ENCODE results near the gene SIAE.
"Not testable (repeated sequence)": the region's sequence is repeated elsewhere in the genome, so short reads cannot be mapped to it uniquely, and the experiment has no call there.

The SIAE gene

DNA sequence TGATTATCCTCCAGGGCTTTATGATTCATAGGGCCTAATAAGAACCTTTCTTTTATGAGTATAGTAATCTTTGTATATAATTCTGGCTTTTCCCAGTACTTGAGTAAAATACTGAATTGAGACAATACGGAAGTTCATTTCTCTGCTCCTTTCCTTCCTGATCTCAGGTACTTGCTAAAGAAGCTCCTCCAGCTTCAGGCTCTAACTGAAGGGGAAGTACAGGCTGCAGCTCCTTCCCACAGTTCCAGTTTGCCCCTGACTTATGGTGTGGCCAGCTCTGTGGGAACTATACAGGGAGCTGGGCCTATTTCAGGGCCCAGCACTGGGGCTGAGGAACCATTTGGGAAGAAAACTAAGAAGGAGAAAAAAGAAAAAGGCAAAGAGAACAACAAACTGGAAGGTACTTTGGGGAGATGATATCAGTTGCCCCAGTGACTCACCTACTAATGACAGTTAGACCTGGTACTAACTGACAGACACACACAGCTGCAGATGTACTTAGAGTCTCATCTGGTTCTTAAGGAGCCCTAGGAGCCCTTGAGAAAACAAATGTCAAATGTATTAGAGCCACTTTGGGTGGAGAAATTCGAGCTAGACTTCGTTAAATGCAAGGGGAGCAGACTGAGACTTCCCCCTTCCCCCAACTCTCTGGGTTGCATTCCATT, 47.9 kb downstream of the SIAE start:
- no peak for DNase-seq (ENCODE audit: low read depth in 2 of 2)

GRCh38 chr11:124623861-124624525, 49.5 kb downstream of the SIAE start:
- no peak for DNase-seq (ENCODE audit: low read depth in 2 of 2)

DNA sequence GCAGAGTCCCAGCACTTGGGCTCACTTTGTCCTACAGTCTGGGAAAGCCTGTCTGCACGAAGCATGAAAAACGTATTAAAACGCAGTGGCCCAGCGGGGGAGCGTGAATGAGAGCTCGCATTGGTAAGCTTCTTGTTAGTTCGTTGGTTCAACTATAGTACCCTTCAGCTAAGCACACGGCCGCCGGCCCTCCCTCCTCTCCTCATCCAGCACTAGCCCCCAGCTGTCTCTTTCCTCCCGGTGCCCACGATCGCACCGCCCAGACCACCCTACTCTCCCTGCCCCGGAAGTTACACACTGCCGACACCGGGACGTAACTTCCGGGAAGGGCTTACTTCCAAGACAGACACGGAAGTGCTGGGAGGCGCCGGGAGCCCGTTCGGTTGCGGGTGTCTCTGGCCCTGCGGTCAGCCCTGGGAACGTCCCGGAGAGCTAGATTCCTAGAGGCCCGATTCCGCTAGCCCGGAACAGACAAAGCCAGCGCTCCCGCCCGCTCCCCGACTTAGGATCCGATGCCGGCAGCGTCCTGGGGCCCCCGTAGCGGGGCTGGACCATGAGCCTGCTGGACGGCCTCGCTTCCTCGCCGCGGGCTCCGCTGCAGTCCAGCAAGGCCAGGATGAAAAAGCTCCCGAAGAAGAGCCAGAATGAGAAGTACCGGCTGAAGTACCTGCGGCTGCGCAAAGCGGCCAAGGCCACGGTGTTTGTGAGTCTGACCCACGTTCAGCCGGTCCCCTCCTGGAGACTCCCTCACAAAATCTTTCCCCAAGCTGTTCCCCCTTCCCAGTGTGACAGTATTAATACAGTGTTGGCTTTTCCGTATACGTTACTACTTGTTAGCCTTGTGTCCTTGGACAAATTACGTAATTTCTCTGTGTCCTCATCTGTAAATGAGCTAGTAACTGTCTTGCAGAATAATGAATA, 50.7 kb downstream of the SIAE start, which contains the start of gene TBRG1:
TBRG1 (plus strand) TSS at position 334 of the 921 bp plus-strand sequence; CDS start at position 554, 220 bp downstream.
- DNase-seq (ENCODE audit: low read depth in 2 of 2): peak; percentile 77 to 78

DNA sequence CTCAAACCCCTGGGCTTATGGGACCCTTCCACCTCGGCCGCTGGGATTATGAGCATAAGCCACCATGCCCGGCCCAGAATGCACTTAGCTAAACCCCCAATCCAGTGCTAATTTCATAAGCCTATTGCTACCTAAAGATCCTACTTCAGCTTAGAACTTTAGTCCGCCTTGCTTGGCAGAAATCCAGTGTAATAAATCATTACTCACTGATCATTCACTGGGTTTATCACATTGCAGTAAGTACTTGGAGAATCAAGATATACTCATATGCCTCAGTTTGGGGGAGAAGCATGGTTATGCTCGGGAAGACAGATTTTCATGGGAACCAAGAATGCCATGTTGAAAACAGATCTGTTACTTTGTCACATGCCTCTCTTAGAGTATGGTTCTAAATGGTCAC, 54.7 kb downstream of the SIAE start:
- no peak for DNase-seq (ENCODE audit: low read depth in 2 of 2)

GRCh38 chr11:124612567-124613246, 60.8 kb downstream of the SIAE start:
- no peak for DNase-seq (ENCODE audit: low read depth in 2 of 2)

DNA sequence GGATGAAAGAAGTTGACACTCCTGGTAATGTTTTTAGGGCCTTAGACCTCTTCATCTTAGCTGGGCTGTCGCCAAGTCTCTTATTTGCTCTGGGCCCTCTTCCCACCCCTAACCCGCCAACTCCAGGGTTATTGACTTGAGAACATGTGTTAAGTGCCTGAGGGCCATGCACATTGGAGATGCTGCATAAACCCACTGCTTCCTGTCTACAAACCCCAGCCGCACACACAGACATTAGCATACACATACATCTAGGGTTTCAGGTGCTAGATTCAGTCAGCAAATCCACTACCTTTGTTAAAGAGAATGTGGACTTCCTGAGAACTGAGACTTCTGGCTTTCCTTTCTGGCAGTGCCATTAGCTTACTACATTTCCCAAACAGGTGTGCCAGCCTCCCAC, 61.5 kb downstream of the SIAE start:
- DNase-seq (ENCODE audit: low read depth in 2 of 2): no peak

DNA sequence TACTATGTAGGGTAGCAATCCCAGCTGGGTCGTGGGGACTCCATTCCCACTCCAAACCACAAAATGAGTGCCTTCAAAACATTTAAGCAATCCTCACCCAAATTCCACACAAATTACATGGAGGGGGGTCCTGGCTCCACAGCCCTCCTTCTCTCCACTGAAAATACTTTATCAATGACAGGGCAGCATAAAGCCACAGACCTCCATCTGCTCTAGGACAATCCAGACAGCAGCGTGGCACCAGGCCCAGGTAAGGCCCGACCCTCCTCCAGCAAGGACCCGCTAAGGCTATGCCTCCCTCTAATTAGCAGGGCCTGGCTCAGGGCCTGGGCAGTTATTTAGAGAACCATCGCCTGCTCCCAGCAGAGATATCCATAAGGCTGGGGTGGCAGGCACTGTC, 62.5 kb downstream of the SIAE start, which contains the start of gene PANX3:
PANX3 (plus strand) TSS at position 365 of the 400 bp plus-strand sequence. CDS start 129 bp downstream, outside the sequence.
- no peak for DNase-seq (ENCODE audit: low read depth in 2 of 2)

DNA sequence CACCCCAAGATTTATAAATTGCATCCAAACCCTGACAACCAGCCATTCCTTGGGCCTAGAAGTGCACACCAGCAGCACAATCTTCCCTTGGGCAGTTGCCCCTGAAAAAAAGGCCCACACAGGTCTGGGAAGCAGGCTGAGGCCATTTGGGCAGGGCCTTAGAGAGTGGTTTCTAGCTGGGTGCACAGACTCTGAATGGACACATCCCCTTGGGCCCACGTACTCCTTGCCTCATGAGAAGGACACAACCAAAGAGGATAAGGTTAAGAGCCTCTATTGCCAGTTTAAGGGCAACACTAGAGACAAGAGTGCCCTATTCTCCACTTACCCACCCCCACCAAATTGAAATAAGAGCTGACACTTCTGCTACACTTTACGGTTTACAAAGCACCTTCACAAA, 63.2 kb downstream of the SIAE start:
- no peak for DNase-seq (ENCODE audit: low read depth in 2 of 2)

GRCh38 chr11:124608147-124608546, 65.4 kb downstream of the SIAE start:
- DNase-seq (ENCODE audit: low read depth in 2 of 2): no peak

DNA sequence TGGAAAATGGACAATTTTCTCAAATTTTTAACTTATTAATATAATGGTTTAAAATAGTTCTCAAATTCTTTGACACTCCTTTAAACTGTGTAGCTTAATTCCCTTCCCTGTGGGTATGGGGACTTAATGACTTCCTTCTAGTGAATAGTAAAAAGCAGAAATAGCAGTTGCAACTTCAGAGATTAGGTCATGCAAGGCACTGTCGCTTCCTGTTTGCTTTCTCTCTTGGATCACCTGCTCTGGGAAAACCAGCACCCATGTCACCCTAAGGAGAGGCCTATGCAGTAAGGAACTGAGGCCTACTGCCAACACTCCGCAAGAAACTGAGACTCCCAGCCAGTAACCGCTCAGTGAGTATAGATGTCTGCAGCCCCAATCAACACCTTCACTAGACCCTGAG, 67.8 kb downstream of the SIAE start:
- no peak for DNase-seq (ENCODE audit: low read depth in 2 of 2)

DNA sequence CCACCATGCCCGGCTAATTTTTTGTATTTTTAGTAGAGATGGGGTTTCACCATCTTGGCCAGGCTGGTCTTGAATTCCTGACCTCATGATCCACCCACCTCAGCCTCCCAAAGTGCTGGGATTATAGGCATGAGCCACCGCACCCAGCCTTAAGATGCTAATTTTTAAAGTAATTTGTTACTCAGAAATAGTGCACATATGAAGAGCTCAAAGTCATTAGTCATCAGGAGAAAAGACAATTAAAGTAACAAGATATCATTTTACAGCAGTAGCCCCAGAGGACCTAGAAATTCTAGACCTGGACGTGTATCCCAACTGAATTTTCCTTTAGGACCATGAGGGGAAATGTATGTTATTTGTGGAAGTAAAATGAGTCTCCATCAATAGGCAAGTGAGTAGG, 70.8 kb downstream of the SIAE start:
- DNase-seq (ENCODE audit: low read depth in 2 of 2): not testable (repeated sequence)

DNA sequence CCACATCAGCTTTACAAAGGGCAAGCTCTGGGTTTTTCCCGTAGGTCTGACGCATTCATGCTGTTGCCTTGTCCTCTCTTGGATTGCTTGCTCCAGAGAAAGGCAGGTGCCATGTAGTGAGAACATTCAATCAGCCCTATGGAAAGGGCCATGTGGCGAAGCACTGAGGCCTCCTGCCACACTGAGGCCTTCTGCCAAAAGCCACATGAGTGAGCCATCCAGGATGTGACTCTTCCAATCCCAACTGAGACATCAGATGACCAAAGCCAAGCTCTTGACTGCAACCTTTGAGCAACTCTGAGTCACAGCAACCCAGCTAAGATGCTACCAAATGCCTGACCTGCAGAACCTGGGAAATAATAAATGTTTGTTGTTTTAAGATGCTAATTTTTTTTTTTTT, 71.3 kb downstream of the SIAE start:
- DNase-seq (ENCODE audit: low read depth in 2 of 2): no peak

DNA sequence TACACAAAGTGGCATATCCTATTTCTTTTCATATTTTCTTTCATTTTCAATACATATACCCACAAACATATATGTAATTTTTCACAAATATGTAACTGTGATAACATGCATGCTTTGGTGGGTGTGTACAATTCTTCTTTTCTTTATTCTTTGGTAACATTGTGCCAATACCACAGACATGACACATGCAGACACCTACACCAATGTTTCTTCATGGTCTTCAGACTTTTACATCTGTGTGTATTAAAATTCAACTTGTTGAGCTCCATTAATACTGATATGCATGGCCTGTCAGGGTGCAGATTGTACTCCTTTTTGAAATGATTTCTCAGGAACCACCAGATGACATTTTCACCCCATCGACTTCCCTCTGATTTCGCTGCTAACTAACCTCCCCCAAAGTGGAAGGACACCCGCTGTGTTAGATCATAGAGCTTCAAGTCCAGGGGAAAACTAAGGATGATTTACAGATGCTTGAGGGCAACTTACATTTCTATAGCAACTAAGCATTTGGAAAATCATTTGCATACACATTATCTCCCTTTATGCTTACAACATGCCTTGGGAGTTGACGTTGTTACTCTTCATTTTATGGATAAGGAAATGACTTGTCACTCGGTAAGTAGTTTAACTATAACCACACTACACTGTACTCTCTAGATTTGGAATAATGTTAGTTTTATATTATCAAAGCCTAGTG, 72.8 kb downstream of the SIAE start:
- DNase-seq (ENCODE audit: low read depth in 2 of 2): no peak

DNA sequence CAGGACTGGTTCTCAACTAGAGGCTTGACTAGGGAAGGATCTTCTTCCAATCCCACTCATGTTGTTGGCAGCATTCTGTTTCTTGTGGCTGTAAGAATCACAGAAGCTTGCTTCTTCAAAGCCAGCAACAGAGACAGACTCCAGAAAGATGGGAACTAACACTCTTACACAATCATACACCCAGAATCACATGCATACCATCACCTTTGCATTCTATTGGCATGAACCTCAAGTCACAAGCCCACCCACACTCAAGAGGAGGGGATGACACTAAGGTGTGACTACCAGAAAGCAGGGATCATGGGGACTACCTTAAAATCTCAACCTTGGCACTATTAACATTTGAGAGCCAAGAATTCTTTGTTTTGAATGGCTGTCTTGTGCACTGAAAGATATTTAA, 75.9 kb downstream of the SIAE start:
- no peak for DNase-seq (ENCODE audit: low read depth in 2 of 2)

DNA sequence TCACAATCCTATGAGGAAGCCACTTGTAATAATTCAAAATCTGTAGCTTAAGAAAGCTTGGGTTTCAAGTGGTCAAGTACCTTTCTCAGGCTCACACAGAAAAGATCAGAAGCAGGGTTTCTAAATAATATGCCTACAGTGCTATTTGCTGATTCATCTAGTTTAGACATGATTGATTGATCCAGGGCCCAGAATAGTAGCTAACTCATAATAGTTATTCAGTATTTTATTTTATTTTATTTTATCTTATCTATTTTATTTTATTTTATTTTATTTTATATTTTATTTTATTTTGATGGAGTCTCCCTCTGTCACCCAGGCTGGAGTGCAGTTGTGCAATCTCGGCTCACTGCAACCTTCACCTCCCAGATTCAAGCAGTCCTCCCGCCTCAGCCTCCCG, 78.2 kb downstream of the SIAE start:
- DNase-seq (ENCODE audit: low read depth in 2 of 2): no peak

DNA sequence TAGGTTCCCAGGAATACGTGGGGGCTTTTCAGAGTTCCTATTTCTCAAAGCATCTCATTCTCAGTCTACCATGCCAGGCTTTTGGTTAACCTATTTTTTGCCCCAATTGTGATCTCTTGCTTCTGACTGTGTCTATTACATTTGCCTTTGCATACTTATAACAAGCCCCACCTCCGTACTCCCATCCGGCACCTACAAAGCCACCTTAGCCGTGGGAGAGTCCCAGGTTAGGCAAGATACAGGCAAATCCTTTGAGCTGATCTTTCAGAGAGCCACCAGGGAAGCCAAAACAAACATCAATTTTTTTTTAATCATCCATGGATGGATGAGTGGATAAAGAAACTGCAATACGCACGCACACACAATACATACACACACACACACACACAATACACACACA, 80.9 kb downstream of the SIAE start:
- DNase-seq (ENCODE audit: low read depth in 2 of 2): no peak

GRCh38 chr11:124591430-124591829, 82.1 kb downstream of the SIAE start:
- no peak for DNase-seq (ENCODE audit: low read depth in 2 of 2)

DNA sequence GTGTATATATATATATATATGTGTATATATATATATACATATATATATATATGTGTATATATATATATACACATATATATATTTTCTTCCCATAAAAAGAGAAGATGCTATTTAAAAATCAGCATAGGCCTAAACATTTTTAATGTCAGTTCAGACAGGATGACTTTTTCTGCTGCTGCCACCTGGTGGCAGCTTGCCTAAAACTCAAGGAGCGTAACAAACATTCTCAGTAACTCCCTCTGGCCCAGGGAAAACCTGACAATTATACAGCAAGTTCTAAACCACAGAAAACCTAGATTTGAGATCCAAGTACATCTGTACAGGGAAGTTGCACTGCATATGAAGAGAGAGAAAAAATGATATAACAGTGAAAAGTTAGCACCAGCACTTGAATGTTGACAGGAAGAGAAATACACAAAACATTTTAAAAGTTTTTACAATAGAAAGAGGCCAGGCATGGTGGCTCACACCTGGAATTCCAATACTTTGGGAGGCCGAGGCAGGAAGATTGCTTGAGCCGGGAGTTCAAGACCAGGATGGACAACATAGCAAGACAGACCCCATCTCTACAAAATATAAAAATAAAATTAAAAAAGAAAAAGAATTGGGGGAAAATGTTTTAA, 87.2 kb downstream of the SIAE start:
- DNase-seq (ENCODE audit: low read depth in 2 of 2): peak; percentile 29 to 33

DNA sequence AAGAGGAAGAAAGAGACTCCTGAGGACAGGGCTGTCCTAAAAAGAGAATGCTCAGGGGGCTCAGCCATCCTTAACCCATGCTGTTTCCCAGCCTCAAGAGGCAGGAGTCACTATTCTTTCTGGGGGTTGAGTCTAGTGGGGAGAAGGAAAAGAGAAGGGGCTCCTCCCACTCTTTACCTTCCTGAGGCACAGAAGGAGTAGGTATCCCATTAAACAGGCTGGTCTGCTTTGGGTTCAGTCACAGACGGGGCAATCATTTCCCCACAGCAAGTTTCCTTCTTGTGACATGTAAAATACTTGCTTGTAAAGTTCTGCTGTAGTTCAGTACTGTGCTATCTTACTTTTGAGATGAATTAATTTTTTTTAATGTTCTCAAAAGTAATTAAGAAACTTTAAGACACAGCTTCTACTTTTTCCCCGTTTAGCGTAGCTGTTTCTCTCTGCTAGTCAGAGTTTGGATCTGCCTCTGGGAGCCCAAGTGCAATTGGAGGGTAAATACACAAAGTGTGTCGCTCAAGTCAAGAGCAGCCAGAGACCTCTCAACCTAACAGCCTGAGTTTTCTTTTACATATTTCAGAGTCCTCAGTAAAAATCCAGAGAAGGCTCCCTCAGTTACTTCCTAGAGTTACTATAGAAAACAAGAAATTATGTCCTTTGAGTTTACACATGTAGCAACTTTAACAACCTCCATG, 88.7 kb downstream of the SIAE start:
- DNase-seq (ENCODE audit: low read depth in 2 of 2): no peak

- no peak for DNase-seq (ENCODE audit: low read depth in 2 of 2)
These were observed 89.8 kb downstream of the SIAE start for GRCh38 chr11:124583781-124584180.
